GM21526 (cell line): Measurements from ENCODE around the gene PRR36.

ENCODE experiments used
- ATAC-seq: cut with Tn5 transposase; IDR thresholded peaks from one replicate; pipeline ENCODE4 v1.9.1; 2021; ENCODE audit warnings: moderate library complexity; ENCODE audit not compliant: unreplicated experiment, low FRiP score

PRR36 gene

DNA sequence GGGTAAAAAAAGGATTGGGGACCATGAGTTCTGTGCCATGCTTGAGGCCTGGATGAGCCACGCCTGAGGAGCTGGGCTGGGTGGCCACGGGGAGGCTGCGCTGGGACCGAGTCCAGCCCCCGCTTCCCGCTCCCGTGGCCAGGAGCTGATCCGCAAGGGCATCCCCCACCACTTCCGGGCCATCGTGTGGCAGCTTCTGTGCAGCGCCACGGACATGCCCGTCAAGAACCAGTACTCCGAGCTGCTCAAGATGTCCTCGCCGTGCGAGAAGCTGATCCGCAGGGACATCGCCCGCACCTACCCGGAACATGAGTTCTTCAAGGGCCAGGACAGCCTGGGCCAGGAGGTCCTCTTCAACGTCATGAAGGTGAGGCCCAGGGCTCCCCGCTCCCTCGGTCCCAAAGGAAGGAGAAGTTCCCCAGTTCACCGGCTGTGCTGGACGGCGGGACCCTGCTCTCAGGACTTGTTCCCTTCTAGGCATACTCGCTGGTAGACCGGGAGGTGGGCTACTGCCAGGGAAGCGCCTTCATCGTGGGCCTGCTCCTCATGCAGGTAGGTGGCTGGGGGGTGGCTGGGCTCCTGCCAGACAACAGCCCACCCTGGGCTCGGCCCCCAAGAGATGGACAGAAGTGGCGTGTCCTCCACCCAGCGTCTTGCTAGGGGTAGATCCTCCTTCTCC is 25.3 kb downstream of the PRR36 start:
- no peak for ATAC-seq

DNA sequence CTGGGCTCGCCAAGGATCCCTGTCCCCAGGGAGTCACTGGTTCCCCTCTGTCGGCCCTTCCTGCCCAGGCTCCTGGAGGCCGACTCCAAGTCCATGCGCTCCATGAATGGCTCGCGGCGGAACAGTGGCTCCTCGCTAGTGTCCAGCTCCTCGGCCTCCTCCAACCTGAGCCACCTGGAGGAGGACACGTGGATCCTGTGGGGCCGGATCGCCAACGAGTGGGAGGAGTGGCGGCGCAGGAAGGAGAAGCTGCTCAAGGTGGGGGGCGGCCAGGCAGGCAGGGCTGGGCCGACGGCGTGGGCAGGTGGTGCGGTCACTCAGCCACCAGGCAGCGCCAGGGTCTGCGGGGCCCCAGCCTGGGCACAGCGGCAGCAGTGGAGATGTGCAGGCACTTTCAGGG is 26.5 kb downstream of the PRR36 start:
- no peak for ATAC-seq

DNA sequence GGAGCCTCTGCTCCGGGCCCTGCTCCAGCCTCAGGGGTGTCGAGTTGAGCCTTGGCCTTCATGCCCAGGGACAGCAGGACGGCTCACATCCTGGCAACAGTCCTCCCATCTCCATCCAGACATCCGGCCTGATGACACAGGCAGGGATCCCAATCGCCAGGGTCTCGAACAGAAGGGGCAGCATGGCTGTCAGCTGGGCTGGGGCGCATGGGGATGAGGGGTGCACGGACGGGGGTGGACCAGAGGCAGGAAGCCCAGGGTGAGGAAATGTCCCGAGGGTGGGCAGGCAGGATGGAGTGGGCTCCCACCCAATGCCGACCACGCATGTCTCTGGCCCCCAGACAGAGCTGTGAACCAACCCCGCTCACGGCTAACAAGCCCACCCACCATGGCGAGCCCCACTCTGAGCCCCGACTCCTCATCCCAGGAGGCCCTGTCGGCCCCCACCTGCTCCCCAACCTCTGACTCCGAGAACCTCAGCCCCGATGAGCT is 28.0 kb downstream of the PRR36 start:
- no peak for ATAC-seq

DNA sequence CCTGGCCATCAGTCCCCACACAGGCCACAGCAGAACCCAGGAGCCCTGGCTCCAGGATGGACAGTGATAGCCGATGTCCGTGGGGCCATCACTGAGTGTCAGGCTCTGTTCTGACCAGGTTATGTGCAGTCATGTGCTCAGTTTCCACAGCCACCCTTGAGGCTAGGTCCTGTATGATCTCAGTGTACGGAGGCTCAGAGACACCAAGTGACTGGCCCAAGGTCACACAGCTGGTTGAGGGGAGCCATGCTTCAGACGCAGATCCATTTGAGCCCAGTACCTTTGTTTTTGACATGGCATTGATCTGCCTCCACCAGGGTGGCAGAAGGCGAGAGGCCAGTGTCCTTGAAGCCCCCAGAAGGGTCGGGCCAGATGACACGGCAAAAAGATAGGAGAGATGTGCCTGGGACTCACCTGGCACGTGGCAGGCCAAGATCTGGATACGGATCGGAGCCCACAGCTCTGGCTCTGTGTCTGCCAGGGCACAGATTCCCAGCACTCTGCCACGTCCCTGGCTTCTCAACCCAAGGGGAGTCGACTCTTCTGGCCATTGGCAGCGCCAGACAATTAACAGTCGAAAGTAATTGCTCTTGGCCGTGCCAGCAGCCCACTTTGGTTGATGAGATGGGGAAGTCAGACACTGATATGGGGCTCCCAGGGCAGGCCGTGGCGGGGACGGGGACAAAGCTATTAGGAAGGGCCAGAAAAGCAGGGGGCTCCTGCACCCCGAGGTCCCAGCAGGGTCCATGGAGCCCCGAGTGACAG is 28.6 kb downstream of the PRR36 start:
- no peak for ATAC-seq

DNA sequence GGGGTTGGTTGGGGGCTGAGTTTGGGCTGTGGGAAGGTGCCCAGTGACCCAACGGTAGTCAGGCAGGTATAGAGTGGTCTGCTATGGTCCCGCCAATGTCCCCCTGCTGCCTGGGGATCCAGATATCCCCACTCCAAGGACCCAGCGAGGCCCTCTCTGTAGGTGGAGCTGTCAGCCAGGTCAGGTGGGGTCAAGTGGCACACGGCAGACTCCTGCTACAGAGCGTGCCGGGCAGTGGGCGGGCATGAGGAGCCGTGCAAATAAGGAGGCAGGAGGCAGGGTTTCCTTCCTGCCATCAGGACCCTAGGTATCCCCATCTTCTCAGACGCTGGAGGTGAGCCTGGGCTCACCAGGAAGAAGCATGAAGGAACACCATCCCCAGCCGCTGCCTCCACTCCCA is 29.2 kb downstream of the PRR36 start:
- ATAC-seq: no peak

DNA sequence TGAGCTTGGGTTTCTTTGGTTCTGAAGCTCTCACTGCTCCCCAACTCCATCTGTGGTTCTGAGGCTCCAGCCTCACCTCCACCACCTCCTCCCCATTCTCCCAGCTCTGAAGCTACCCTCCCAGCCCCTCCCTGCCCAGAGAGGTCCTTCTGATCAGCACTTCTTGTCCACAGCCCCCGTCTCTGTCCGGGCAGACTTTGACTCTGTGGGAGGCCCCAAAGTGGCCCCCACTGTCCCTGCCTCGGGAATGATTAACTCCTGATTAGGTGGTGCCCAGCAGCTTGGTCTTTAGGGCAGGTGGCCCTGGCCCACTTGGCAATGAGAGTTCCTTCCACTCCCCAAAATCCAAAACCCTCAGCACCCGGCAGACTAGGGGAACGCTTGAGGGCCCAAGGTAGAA is 29.8 kb downstream of the PRR36 start:
- no peak for ATAC-seq

DNA sequence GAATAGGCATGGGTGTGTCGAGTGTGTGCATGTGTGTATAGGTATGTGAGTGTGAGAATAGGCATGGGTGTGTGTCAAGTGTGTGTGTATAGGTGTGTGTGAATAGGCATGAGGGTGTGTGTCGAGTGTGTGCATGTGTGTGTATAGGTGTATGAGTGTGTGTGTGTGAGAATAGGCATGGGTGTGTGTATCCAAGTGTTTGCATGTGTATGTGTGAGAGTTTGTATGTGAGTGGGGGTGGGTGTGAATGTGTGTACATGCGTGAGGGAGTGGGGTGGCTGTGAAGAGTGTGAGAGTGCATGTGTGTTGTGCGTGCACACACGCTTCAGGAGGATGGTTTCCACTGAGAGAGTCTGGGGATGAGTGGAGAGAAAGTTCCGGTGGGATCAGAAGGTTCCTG is 30.7 kb downstream of the PRR36 start:
- no peak for ATAC-seq

DNA sequence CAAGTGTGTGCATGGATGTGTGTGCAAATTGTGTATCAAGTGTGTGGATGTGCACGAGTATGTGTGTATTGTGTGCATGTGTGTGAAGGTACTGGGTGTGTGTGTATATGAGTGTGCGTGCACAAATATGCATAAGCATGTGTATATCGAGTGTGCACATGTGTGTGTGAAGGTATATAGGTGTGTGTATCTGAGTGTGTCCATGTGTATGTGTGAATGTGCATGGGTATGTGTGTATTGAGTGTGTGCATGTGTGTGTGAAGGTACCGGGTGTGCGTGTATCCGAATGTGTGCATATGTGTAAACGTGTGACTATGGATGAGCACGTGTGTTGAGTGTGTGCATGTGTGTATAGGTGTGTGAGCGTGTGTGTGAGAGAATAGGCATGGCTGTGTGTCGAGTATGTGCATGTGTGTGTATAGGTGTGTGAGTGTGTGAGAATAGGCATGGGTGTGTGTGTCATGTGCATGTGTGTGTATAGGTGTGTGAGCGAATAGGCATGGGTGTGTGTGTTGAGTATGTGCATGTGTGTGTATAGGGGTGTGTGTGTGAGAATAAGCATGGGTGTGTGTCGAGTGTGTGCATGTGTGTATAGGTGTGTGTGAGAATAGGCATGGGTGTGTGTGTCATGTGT is 31.4 kb downstream of the PRR36 start:
- ATAC-seq: no peak

DNA sequence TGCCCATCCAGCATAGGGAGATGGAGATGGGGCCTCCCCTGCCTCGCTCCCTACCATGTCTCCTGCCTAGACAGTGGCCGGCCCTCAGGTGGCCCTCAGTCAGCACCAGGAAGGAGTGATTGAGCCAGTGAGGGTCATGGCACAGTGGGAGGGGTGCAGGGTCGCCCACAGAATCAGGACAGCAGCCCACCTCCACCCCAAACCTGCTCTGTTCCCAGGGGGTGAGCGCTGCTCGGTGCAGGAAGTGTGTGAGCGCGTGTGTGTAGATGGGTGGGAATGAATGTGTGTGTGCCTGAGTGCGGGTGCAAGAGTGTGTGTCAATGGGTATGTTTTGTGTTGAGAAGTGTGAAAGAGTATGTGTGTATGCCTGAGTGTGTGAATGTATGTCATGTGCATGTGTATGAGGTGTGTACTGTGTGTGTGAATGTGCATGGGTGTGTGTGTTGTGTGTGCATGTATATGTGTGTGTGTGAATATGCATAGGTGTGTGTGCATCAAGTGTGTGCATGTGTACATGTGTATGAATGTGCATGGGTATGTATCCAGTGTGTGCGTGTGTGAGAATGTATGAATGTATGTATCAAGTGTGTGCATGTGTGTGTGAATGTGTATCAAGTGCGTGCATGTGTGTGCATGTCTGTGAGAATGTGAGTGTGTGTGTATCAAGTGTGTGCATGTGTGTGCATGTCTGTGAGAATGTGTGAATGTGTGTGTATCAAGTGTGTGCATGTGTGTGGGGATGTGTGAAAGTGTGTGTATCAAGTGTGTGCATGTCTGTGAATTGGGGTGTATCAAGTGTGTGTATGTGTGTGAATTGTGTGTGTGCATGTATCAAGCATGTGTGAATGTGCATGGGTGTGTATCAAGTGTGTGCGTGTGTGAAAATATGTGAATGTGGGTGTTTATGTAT is 32.2 kb downstream of the PRR36 start:
- ATAC-seq: no peak

DNA sequence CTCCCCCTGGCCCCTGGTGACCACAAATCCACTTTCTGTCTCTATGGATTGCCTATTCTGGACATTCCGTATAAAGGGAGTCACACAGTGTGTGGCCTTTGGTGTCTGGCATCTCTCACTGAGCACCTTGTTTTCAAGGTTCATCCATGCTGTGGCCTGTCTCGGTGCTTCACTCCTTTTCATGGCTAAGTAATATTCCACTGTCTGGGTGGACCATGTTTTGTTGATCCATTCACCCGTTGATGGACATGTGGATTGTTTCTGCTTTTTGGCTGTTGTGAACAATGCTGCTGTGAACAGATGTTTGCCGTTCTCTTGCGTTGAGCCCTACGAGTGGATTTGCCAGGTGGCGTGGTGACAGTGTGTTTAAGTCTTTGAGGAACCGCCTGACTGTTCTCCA is 33.6 kb downstream of the PRR36 start:
- ATAC-seq: no peak

DNA sequence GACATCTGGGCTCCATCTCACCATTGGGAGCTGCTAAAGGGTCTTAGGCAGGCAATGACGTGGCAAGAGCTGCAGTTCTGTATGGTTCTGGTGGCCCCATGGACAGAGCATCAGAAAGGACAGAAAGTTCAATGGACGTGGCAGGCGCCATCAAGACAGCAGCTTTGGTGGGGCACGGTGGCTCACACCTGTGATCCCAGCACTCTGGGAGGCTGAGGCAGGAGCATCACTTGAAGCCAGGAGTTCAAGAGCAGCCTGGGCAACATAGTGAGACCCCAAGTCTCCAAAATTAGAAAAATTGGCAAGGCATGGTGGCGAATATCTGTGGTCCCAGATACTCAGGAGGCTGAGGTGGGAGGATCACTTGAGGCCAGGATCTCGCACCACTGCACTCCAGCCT is 34.7 kb downstream of the PRR36 start:
- ATAC-seq: no peak

DNA sequence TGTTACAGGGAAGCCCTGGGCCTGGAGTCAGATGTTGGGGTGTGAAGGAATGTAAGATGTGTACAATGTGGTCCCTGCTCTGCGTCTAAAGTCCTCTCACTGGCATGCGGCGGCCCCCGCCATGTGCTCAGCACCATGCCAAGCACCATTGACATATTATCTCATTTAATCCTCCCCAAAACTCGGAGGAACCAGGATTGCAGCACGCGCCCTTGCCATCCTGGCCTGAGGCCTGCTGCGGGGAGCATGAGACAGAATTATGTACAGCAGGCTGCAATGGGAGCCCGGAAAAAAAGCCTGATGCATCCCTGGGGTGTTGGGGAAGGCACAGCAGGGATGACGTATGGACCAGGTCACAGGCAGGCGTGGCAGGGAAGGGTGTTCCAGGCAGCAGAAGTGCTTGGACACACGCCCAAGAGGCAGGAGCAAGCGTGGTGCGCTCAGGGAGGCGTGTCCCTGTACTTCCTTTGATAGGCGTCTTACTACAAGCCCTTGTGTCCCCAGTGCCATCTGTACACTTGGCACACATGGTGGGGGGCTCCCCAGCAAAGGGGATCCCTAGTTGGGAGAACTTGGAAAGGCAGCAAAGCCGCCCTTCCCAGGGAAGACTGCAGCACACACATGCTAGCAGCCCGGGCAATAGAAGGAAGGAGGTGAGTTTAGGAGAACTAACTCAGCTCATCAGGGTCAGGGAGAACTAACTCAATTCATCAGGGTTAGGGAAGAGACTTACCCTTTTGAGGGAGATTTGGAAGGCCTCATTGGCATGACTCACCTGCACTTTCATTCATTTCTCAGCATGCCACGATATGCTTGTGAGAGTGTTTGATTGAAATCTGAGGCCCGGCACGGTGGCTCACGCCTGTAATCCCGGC is 40.7 kb downstream of the PRR36 start:
- no peak for ATAC-seq

DNA sequence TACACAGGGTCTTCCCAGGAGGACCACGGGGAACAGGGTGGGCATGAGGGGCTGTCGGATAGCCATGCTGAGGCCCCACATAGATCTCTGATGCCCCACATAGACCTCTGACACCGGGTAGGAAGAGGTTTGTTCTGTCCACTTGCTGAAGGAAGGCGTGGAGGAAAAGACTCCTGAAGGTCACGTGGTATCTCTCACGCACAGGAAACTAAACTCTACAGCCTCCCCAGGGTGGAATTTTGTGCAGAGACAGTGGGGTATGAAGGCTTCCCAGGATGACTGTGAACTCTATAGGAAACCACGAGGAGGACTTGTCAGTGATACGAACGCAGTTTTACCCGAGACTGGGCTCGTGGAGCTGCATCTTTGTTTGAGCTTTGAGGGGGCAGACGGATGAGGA is 41.4 kb downstream of the PRR36 start:
- ATAC-seq: no peak

DNA sequence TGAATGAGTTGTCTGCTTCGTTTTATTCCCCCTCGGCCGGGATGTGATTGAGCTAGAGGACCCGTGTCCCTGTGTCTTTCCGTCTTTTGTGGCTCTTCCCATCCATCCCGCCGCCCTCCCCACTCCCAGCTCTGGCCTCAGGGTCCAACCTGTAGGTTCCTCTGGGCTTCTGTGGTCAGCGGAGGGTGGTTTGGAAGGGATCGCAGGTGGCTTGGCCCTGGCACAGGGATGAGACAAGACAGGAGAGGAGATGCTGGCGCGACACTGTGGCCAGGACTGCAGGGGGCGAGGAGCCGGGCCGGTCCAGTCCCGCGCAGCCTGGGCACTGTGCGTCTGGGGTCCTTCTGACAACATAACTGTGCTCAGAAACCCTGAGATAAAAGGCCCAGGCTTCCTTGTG is 42.2 kb downstream of the PRR36 start:
- ATAC-seq: no peak

DNA sequence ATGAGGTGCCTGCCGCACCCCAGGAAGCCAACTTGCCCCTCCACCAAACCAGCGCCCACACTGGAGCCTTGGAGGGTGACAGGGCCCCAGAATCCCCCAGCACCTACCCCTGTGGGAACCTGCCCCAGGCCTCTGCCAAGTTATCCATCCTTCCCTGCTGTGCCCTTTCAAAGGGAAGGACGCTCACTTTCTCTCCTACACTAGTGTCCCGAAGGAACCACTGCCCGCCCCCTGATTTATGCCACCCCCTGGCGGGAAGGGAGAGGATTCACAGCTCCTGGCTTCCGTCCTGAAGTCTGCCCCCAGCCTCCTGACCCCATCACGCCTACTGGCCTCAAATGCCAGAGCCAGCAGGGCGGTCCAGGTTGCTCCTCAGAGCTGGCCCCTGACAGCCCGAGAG is 42.7 kb downstream of the PRR36 start:
- ATAC-seq: no peak

DNA sequence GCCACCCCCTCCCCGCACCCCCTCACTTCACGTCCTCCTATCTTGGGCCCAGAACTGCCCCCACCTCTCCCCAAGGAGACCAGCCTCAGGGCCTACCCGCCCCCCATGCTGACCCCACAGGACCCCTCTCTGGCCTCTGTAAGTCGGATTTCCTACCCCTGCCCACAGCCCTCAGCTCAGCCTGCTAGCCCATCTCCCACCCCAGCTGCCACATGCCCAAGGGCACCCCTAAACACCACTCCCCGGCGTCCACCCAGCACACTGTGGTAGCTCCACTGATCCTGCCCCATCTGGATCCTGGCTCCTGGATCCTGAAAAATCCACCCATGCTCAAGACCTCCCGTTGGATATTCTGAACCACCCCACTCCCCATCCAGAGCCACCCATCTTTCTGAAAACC is 43.4 kb downstream of the PRR36 start:
- no peak for ATAC-seq

DNA sequence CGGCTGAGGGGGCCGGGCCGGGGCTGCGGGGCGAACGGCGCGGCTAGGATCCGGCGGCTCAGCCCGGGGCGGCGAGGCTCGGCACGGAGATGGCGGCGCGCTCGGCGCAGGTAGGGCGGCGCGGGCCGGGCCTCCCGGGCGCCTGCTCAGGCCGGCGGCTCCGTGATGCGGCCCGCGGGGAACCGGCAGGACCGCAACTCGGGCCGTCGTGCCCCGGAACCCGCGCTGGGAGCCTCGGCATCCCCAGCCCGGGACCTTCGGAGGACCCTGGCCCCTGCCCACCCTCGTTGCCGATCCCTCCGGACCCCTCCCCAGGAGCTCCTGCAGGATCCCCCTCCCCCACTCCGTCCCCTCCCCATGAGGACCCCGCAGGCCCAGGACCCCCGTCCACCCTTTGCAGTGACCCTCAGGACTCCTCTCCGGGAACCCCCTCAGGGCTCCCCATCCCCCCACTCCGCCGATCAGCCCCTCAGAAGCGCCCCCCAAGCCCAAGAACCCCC is 43.9 kb downstream of the PRR36 start:
- ATAC-seq: no peak

DNA sequence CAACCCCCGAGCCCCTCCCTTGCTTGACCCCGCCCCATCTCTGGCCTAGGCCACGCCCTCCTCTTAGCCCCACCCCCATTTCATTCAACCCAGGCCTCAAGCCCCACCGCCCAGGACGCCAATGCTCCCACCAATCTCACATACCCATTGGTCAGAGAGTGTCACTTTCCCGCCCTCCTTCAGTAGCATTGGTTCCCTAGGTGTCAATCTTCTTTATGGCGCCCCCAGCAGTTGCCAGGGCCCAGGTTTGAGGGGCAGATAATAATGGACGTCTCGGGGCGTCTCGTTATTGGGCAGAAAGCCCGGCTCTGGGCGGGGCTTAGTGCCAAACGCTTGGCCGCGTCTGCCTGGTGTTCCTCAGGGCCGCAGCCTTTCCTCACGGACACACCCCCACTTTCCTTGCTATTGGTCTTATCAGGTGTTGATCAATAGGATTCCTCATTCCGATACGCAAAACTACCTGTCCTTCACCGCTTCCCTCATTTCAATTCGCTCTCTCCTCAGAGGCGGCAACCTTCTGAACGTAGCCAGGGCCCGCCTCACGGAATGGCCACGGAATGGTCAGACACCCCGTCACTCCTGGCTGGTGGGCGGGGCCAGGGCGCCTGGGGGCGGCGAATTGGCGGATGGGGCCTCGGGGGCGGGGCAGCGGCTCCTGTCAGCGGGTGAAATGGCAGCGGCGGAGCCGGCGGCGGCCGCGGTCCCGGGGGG is 44.5 kb downstream of the PRR36 start, which contains the start of gene EVI5L:
Gene EVI5L (plus strand): TSS at position 658 of the 711 bp plus-strand sequence. CDS start 16,325 bp downstream, outside the sequence.
- peak; percentile 77 for ATAC-seq

DNA sequence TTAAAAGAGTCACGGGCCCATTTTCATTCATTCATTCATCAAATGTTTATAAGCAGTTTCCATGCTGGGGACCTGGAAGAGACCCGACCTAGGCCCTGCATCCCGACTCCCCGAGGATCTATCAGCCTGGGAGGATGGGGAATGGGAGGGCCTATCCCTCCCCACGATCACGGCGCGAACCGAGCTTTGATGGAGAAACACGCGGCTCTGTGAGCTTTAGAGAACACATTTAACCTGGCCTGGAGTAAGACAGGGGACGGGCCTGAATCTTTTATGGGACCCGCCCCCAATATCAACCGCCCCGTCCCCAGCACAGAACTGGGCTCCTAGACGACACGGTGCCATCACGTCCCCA is 45.0 kb downstream of the PRR36 start:
- ATAC-seq: no peak
